ENCODE measurements around the gene NEB. TPM values are rescaled to one million over a fixed set of nuclear protein-coding genes. Genes with fewer than 3 reads are reported as not detected.

The NEB gene
- total and polyA plus RNA-seq, 2 donors (not counting 1 experiment from before 2014, with no cell fraction given): 3.6 to 4.6 TPM

GRCh38 chr2:151720521-151720920 lies 13.8 kb downstream of the NEB start:
- DNase-seq (no peak), ATAC-seq (ENCODE audit: low read depth) (no peak)
- no peaks in the 10 kb centered on the region for H3K79me2 ChIP-seq (ENCODE audit: control insufficient read depth, insufficient read depth, low read length)
- ChIA-PET CTCF (no interaction called here), POLR2A (no interaction called here)
- H3K9me3 Mint-ChIP-seq (ENCODE audit: insufficient read depth): no peaks in the 10 kb centered on the region
- no peak overlapping the region for H3K4me3 Mint-ChIP-seq
- 67% methylated on average over 1 of the region's 1 CpG for WGBS (ENCODE audit: insufficient coverage)
- no peak overlapping the region for H3K27ac ChIP-seq (ENCODE audit: low read length in 2 of 2)
- H3K4me2 ChIP-seq (replicated peaks; ENCODE audit: low read depth, low read length, poor library complexity, severe bottlenecking): no peak overlapping the region
- H3K27ac Mint-ChIP-seq: no peak overlapping the region
- no peak overlapping the region for H3K4me3 ChIP-seq (ENCODE audit: control extremely low read depth in 1 of 5, extremely low read depth in 1 of 5, insufficient read depth in 1 of 5, low read depth in 2 of 5, low read length in 4 of 5)
- TF ChIP-seq CTCF (IDR thresholded peaks at IDR 0.05) (no peak), EZH2 (IDR thresholded peaks at IDR 0.05; ENCODE audit: borderline replicate concordance, insufficient read depth, low read depth, low read length, poor library complexity, severe bottlenecking) (no peak)
- intact Hi-C loops (cut with micrococcal nuclease): no loop called here
- no peaks in the 10 kb centered on the region for H4K20me1 ChIP-seq (ENCODE audit: control insufficient read depth, insufficient read depth, low read length, poor library complexity, severe bottlenecking)
- H3K9me3 ChIP-seq (ENCODE audit: control extremely low read depth in 1 of 3, control insufficient read depth in 2 of 3, insufficient read depth in 1 of 3, low read length in 2 of 3): no peaks in the 10 kb centered on the region
- peaks cover 9% of the 10 kb centered on the region for H3K4me1 Mint-ChIP-seq
- H3K4me1 ChIP-seq (ENCODE audit: control insufficient read depth in 2 of 2, insufficient read depth in 2 of 2, low read length in 2 of 2): no peaks in the 10 kb centered on the region
- H3K9ac ChIP-seq (ENCODE audit: low read length): no peak overlapping the region
- no peak overlapping the region for H2AFZ ChIP-seq (ENCODE audit: insufficient read depth, low read depth, low read length, poor library complexity, severe bottlenecking)
- H3K27me3 ChIP-seq (replicated peaks in 1 of 4; ENCODE audit: control extremely low read depth in 1 of 4, control insufficient read depth in 3 of 4, insufficient read depth in 4 of 4, low read length in 3 of 4): no peaks in the 10 kb centered on the region
- no peaks in the 10 kb centered on the region for H3K27me3 Mint-ChIP-seq
- no peaks in the 10 kb centered on the region for H3K36me3 ChIP-seq (replicated peaks in 1 of 2; ENCODE audit: control extremely low read depth in 1 of 2, control insufficient read depth in 1 of 2, extremely low read depth in 1 of 2, insufficient read depth in 2 of 2, low read length in 1 of 2)

GRCh38 chr2:151718796-151719195 lies 15.5 kb downstream of the NEB start:
- Histone ChIP-seq H3K36me3 (replicated peaks in 1 of 2; ENCODE audit: control extremely low read depth in 1 of 2, control insufficient read depth in 1 of 2, extremely low read depth in 1 of 2, insufficient read depth in 2 of 2, low read length in 1 of 2) (no peaks in the 10 kb centered on the region), H3K79me2 (ENCODE audit: control insufficient read depth, insufficient read depth, low read length) (no peaks in the 10 kb centered on the region), H2AFZ (ENCODE audit: insufficient read depth, low read depth, low read length, poor library complexity, severe bottlenecking) (no peak overlapping the region), H3K27ac (ENCODE audit: low read length in 2 of 2) (no peak overlapping the region), H3K9ac (ENCODE audit: low read length) (no peak overlapping the region), H3K9me3 (ENCODE audit: control extremely low read depth in 1 of 3, control insufficient read depth in 2 of 3, insufficient read depth in 1 of 3, low read length in 2 of 3) (no peaks in the 10 kb centered on the region), H3K4me1 (ENCODE audit: control insufficient read depth in 2 of 2, insufficient read depth in 2 of 2, low read length in 2 of 2) (no peaks in the 10 kb centered on the region), H3K4me2 (replicated peaks; ENCODE audit: low read depth, low read length, poor library complexity, severe bottlenecking) (no peak overlapping the region), H3K4me3 (ENCODE audit: control extremely low read depth in 1 of 5, extremely low read depth in 1 of 5, insufficient read depth in 1 of 5, low read depth in 2 of 5, low read length in 4 of 5) (no peak overlapping the region), H3K27me3 (replicated peaks in 1 of 4; ENCODE audit: control extremely low read depth in 1 of 4, control insufficient read depth in 3 of 4, insufficient read depth in 4 of 4, low read length in 3 of 4) (no peaks in the 10 kb centered on the region), H4K20me1 (ENCODE audit: control insufficient read depth, insufficient read depth, low read length, poor library complexity, severe bottlenecking) (no peaks in the 10 kb centered on the region)
- WGBS (ENCODE audit: insufficient coverage): 93% methylated on average over 2 of the region's 4 CpGs
- no peaks in the 10 kb centered on the region for H3K9me3 Mint-ChIP-seq (ENCODE audit: insufficient read depth)
- TF ChIP-seq CTCF (IDR thresholded peaks at IDR 0.05) (no peak), EZH2 (IDR thresholded peaks at IDR 0.05; ENCODE audit: borderline replicate concordance, insufficient read depth, low read depth, low read length, poor library complexity, severe bottlenecking) (no peak)
- no peak for ATAC-seq (ENCODE audit: low read depth)
- no peak overlapping the region for H3K4me3 Mint-ChIP-seq
- POLR2A ChIA-PET: no interaction called here
- CTCF ChIA-PET: interaction anchor here (1.1 kb wide), 1 partner anchor 19 kb away, joined by 3 read pairs; no protein-coding TSS in a partner anchor
- intact Hi-C loops (cut with micrococcal nuclease): no loop called here
- no peaks in the 10 kb centered on the region for H3K27me3 Mint-ChIP-seq
- no peak overlapping the region for H3K27ac Mint-ChIP-seq
- H3K4me1 Mint-ChIP-seq: peaks cover 9% of the 10 kb centered on the region
- no peak for DNase-seq
